Lower lobe of right lung (tissue), 2 donors: Measurements from ENCODE around the gene LTA. TPM values are rescaled to one million over a fixed set of nuclear protein-coding genes. Genes with fewer than 3 reads are reported as not detected.
A peak's percentile ranks its signal among the peaks of the same experiment; 100 is the strongest.

Experiments
- ATAC-seq, 2 donors: fragments of 200-7000 bp; cut with Tn5 transposase; one replicate each; pipeline ENCODE4 v1.9.1; 2020 to 2022; ENCODE audit warnings: mild to moderate bottlenecking in 2 of 2, moderate library complexity in 2 of 2
- DNase-seq: peaks from one replicate; pipeline ENCODE4 v3.0.0-alpha.2; 2020
- H3K27ac ChIP-seq: fragments of 200-600 bp; one replicate; pipeline ENCODE4 v1.8.0; 2022
- H3K27me3 ChIP-seq: fragments of 200-600 bp; one replicate; pipeline ENCODE4 v1.8.0; 2022; ENCODE audit warnings: low read depth
- H3K36me3 ChIP-seq: fragments of 200-600 bp; one replicate; pipeline ENCODE4 v1.8.0; 2022; ENCODE audit warnings: mild to moderate bottlenecking
- H3K4me1 ChIP-seq: fragments of 200-600 bp; one replicate; pipeline ENCODE4 v1.8.0; 2022
- H3K4me3 ChIP-seq: fragments of 200-600 bp; one replicate; pipeline ENCODE4 v1.8.0; 2022; ENCODE audit warnings: mild to moderate bottlenecking
- H3K9me3 ChIP-seq: fragments of 200-600 bp; one replicate; pipeline ENCODE4 v1.8.0; 2022
- intact Hi-C: fragments of 100-400 bp; cut with DNase I; formaldehyde crosslinking; loops from one replicate; pipeline ENCODE4 v1.11.0; 2022
- total RNA-seq: library from RNA; stranded (reverse); fragmentation: NEBNext Ultra II Directional; extraction: Animal tissue kit (Norgen Biotek cat#: 25700); gene quantifications from one replicate; pipeline ENCODE4 v1.2.1, GENCODE V29; 2021
- TF ChIP-seq, protein P1 (sequence below): fragments of 200-600 bp; IDR thresholded peaks from one replicate; pipeline ENCODE4 v1.8.0; 2022; ENCODE audit warnings: antibody characterized with exemption, mild to moderate bottlenecking
- donor health status: DM: no; HTN: yes; CAD: no; lungs with severe emphysema.

Gene LTA
- total RNA-seq, 1 donor from 2014 or later = not detected

DNA sequence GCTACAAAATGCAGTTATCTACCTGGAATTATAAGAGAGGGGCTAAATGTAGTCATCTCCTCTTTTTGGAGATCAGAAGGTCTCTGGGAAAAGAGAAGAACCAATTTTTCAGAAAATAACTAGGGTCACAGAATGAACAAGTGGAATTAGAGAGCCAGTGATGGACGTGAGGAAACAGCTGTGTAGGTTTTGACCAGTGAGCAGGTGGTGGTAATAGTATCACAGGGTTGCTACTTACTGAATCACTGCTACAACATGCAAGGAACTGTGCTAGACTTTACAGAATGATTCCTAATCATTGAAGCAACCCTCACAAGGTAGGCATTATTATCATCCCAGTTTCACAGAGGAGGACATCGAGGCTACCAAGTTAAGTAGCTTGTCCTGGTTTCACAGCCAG lies 27.4 kb upstream of the LTA start:
- DNase-seq (no peak), ATAC-seq (no peak)
- intact Hi-C loops = loop anchor here (10.0 kb wide), 1 partner anchor 50 kb away; the partner anchor contains the start of gene NCR3
- TF ChIP-seq, protein P1, sequence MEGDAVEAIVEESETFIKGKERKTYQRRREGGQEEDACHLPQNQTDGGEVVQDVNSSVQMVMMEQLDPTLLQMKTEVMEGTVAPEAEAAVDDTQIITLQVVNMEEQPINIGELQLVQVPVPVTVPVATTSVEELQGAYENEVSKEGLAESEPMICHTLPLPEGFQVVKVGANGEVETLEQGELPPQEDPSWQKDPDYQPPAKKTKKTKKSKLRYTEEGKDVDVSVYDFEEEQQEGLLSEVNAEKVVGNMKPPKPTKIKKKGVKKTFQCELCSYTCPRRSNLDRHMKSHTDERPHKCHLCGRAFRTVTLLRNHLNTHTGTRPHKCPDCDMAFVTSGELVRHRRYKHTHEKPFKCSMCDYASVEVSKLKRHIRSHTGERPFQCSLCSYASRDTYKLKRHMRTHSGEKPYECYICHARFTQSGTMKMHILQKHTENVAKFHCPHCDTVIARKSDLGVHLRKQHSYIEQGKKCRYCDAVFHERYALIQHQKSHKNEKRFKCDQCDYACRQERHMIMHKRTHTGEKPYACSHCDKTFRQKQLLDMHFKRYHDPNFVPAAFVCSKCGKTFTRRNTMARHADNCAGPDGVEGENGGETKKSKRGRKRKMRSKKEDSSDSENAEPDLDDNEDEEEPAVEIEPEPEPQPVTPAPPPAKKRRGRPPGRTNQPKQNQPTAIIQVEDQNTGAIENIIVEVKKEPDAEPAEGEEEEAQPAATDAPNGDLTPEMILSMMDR = no peak
- Histone ChIP-seq H3K9me3 (no peaks in the 10 kb centered on the region), H3K27ac (no peak overlapping the region), H3K36me3 (peaks cover 17% of the 10 kb centered on the region), H3K4me1 (peaks cover 42% of the 10 kb centered on the region), H3K27me3 (no peaks in the 10 kb centered on the region), H3K4me3 (no peak overlapping the region)

DNA sequence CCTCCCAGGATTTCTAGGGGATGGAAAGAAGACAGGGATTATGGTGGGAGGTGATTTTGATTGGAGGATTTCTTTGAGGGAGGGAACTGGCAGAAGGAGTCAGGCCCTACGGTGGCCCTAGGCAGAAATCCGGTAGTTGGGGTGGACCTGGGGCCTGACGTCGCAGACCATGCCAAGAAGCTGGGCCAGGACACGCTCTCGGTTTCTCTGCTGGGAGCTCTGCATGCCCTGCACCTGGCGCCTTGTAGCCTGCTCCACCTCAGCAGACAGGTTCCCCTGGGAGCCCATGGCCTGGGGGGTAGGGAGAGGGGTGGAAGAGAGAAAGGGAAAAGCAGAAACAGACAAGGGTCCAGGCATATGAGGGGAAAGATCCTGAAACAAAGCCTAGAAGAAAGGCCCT lies 26.8 kb upstream of the LTA start:
- TF ChIP-seq, protein P1 = no peak
- intact Hi-C loops = loop anchor here (10.0 kb wide), 1 partner anchor 50 kb away; the partner anchor contains the start of gene NCR3
- no peak for ATAC-seq

DNA sequence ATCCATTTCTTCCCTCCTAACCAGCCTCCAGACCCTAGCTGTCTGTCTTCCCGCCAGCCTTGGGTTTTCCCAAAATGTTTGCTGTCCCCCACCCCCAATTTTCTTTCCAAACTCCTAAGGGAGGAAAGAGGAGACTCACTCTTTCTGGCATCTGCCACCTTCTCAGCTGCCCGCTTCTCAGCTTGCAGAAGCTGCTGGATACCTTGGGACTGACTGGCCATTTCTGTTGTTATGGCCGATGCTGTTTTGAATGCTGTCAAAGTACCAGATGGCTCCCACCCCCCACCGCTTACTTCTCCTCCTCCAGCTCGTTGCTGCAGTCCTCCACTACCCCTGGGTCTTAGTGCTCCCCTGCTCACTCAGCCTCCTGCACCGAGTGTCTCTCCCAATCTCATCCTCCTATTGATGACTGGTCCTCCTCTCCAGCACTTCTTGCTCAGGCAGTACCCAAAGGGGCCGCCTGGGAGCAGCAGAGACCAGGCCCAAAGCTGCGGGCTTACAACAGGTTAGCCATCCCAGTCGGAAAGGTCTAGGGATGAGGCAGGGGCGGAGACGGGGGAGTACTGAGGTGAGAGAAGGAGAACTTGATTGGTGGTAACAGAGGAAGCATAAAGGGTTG lies 25.6 kb upstream of the LTA start, which contains the start of gene ATP6V1G2:
Gene ATP6V1G2, minus strand, starts transcription at position 270 of the 619 bp plus-strand sequence. Its CDS starts 49 bp downstream, at position 221.
- no peaks in the 10 kb centered on the region for H3K27me3 ChIP-seq
- intact Hi-C loops = loop anchor here (10.0 kb wide), 1 partner anchor 48 kb away; the partner anchor contains the start of gene NCR3
- H3K36me3 ChIP-seq = peaks cover 27% of the 10 kb centered on the region
- ATAC-seq (peak; percentile 85 to 88), DNase-seq (peak; percentile 88)
- TF ChIP-seq, protein P1 = peak; percentile 92
- peak within 1 kb of the TSS; percentile 57 for H3K4me3 ChIP-seq
- peak within 1 kb of the TSS; percentile 89 for H3K27ac ChIP-seq
- H3K4me1 ChIP-seq = peaks cover 38% of the 10 kb centered on the region
- H3K9me3 ChIP-seq = no peaks in the 10 kb centered on the region

More for the DNA sequence above, 26.8 kb upstream of the LTA start:
- H3K4me3 ChIP-seq = no peak overlapping the region
- DNase-seq = no peak
- no peak overlapping the region for H3K27ac ChIP-seq
- peaks cover 36% of the 10 kb centered on the region for H3K4me1 ChIP-seq
- no peaks in the 10 kb centered on the region for H3K9me3 ChIP-seq
- peaks cover 17% of the 10 kb centered on the region for H3K36me3 ChIP-seq
- H3K27me3 ChIP-seq = no peaks in the 10 kb centered on the region

DNA sequence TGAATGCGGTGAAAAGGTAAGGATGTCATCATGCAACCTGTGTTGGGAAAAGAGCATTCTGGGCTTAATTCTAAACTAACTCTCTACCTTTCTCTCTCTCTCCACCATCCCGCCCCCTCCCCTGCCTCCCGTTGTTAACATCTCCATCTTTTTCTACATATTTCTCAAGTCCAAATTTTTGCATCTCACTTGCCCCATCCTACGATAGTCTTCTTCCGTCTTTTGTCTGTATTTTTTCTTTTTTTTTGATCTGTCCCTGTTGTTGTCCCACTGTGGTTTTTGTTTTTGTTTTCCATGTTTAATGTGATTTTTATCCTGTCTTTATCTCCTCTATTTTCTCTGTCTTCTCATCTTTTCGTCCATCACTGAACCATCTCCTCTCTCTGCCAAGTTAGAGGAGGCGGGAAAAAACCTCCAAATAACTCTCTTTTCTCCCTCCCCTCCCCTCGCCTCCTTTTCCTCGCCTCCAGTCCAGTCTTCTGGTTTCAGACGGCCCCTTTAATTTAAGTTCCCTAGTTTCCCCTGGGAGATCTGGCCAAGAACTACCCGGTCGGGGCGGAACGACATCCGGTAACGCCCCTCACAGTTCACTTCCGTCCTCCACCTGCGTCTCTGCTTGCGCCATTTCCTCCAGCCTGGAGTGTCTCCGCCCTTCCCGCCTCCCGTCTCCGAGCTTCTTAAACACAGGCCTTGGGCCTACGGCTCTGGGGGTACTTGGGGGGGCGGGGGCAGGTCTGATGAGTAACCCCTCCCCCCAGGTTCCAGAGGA lies 24.9 kb upstream of the LTA start, which contains the start of gene NFKBIL1:
Gene NFKBIL1, plus strand, starts transcription at position 651 of the 769 bp plus-strand sequence. Its CDS starts 87 bp downstream, at position 738.
- intact Hi-C loops = loop anchor here (10.0 kb wide), 1 partner anchor 48 kb away; the partner anchor contains the start of gene NCR3
- peak within 1 kb of the TSS; percentile 89 for H3K27ac ChIP-seq
- TF ChIP-seq, protein P1 = peak; percentile 2
- ATAC-seq (peak; percentile 96 to 98), DNase-seq (peak; percentile 95)
- no peaks in the 10 kb centered on the region for H3K27me3 ChIP-seq
- H3K4me3 ChIP-seq = peak within 1 kb of the TSS; percentile 57
- peaks cover 45% of the 10 kb centered on the region for H3K4me1 ChIP-seq
- H3K36me3 ChIP-seq = peaks cover 27% of the 10 kb centered on the region
- H3K9me3 ChIP-seq = no peaks in the 10 kb centered on the region

DNA sequence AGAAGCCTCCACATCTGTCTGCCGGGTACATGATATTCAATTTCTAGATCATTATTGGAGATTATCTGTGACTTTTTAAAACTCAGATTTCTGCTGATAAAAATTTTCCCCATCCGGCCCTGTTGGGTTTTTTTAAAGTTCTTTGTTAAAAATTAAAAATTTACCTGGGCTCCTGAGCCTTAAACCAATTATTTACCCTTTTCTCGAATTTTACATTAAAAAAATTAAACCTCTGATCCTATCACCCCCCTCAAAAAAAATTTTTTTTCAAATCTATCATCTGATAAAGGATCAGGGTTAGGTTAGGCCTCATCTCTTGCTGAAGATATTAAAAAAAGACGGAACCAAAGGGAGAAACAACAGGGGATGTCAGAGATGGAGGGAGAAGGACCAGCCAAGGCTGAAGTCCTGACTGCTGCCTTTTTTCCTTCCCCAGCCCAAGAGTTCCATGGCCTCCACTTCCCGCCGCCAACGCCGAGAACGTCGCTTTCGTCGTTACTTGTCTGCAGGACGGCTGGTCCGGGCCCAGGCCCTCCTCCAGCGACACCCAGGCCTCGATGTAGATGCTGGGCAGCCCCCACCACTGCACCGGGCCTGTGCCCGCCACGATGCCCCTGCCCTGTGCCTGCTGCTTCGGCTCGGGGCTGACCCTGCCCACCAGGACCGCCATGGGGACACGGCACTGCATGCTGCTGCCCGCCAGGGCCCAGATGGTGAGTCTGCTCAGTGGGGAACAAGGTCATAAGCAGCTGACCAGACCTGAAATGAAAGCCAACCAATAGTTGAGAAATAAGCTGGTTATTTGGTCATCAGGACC lies 24.2 kb upstream of the LTA start:
- Histone ChIP-seq H3K4me1 (peaks cover 41% of the 10 kb centered on the region), H3K4me3 (peak overlapping the region; percentile 57), H3K27ac (peak overlapping the region; percentile 89), H3K27me3 (no peaks in the 10 kb centered on the region), H3K36me3 (peaks cover 29% of the 10 kb centered on the region), H3K9me3 (no peaks in the 10 kb centered on the region)
- DNase-seq (peak; percentile 53), ATAC-seq (no peak)
- intact Hi-C loops = loop anchor here (10.0 kb wide), 1 partner anchor 47 kb away; the partner anchor contains the start of gene NCR3
- TF ChIP-seq, protein P1 = no peak
